GM21723 (cell line): ENCODE measurements around the gene GLRA1.

ENCODE experiments used
- ATAC-seq: cut with Tn5 transposase; IDR thresholded peaks from one replicate; pipeline ENCODE4 v1.9.1; 2021; ENCODE audit warnings: mild to moderate bottlenecking, moderate library complexity; ENCODE audit not compliant: unreplicated experiment

The GLRA1 gene

DNA sequence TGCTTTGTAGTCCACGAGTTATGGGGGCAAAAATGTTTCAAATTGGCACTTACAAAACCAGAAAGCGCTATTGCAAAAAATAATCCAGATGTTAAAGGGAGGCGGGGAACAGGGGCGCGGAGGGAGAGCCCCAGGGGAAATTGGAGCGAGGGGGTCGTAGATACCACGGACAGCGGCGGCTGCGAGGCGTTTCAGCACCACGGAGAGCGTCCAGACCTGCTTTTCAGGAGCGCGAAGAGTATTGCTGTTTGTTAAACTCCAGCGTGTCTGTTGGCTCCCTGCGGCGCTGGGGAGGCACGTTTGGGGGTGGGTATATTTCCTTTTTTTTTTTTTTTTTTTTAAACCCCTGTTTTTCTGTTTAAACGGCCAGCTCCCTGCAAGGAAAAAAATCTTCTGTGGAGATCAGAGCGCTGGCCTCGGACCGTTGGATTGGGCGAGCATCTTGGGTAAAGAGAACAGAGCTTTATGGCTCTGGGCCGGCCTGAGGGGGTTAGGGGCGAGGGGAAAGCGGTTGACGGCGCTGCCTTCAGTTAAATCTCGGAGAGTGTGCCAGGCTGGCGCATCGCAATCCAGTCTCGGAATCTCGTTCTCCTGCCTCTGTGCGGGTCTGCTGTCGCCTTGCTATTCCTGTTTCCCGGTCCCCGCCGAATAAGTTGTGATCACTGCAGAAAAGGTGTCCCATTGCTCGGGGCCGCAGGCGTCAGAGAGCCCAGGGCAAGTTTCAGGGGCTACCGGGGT is at the start of gene GLRA1:
Gene GLRA1 (minus strand): TSS at position 288 of the 738 bp plus-strand sequence. CDS start 302 bp downstream, outside the sequence.
- no peak for ATAC-seq

DNA sequence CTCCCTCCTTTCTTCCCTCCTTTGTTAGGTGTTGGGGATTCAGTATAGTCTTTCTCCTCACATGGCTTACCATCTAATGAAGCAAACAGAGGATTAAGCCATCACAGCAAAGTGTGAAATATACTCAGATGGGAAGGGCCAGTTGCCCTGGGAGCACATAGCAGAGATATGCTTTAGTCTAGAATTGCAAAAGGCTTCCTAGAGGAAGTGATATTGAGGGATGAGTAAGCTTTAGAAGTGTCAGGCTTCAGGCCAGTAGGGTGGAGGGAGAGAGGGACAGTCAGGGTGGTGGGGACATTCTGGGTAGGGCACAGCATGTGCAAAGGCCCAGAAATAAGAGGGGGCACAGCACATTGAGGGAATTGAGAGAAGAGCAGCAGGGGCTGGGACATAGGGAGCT is 46.2 kb upstream of the GLRA1 start:
- no peak for ATAC-seq

DNA sequence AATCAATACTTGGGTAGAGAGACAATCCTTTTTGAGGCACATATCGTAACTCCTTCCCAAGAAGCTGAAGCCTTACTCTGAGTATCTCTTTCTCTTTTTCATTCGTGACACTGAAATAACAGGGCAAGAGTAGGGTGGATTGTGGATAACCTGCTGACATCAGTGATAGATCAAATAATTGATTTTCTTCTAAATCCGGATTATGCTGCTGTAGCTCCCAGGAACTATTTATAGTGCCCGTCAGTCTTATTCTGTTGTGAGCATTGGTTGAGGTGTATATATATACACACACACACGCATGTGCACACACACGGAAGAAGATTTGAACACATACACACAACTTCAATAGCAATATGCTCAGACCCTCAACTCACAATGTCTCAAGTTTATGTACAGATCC is 43.2 kb upstream of the GLRA1 start:
- ATAC-seq = no peak

DNA sequence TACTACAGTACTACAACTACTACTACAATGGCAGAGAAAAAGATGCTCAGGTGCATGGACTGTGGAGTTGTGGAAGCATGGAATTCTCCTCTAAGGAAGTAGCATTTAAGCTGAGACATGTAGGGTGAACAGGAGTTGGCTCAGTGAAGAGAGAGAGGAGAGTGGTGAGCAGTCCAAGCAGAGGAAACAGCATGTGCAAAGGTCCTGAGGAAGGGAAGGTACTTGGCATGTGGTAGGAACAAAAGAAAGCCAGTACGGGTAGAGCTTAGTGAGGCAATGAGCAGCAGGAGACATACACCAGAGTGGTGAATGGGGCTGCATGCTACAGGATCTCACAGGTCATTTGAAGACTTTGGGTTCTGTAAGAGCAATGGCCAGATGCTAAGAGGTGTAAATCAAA is 41.4 kb upstream of the GLRA1 start:
- ATAC-seq = no peak

DNA sequence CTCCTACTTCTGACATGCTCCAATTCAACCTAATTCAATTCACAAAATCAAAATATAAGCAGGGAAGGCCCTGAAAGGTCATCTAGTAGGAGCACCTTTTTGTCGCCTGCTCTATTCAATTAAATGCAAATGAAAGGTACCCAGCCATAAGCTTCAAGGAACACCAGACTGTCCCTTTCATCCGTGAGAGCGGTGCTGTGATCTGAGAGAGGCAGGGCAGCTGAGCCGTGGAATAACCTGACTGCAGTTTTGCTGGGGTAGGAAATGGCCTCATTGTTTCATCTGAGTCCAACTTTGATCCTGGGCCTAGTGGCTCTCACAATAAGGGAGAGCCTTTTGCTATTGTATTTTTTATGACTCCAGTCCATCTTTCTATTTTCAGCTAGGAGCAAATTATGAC is 39.8 kb upstream of the GLRA1 start:
- ATAC-seq = no peak

DNA sequence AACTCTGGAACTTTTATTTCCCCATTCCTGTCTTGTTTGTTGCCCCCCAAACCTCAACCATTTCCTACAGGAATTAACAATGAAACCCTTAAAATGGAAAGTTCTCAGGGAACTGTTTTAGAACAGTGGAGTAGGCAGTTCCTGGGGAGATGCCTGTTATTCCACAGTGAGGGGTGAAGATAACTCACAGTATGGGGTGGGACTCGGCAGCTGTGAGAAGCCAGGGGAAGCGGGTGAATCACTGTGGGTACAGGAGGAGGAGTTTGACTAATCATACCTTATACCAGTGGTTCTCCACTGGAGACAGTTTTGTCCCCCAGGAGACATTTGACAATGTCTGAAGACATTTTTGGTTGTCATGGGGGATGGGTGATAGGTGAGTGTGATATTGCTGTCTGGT is 36.9 kb upstream of the GLRA1 start:
- ATAC-seq = no peak

DNA sequence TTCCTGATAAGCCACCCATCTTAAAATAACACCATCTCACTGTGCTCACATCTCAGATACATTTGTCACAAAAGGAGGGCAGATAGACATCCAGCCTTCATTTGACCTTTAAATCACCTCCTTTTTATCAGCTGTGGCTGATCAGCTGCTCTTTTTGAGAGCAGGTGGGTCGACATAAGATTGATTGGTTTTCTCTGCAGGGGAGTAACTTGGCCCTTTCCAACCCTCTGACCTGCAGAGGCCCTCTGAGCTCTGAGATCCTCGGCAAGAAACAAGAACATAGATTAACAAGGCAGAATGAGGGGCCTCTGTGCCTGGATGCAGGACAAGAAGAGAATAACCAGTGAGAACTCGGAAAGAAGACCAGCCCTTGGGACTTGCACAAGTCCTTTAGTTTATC is 33.5 kb upstream of the GLRA1 start:
- ATAC-seq = no peak

DNA sequence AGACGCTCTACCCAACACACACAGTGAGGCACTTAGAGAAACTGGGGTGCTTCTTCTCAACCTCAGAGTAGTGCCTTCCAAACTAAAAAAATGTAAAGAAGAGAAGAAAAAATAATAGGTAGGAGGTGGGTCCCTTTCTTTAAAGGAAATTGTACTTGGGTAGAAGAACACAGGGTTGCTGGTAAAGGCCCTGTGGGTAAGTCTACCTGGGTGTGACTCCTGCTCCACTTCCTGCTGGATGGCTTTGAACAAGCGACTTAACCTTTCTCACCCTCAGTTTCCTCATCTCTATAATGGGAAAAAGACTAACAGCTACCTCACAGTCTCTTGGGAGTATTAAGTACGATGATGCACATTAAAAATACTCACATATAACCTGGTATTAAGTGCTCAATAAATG is 32.1 kb upstream of the GLRA1 start:
- ATAC-seq = no peak

DNA sequence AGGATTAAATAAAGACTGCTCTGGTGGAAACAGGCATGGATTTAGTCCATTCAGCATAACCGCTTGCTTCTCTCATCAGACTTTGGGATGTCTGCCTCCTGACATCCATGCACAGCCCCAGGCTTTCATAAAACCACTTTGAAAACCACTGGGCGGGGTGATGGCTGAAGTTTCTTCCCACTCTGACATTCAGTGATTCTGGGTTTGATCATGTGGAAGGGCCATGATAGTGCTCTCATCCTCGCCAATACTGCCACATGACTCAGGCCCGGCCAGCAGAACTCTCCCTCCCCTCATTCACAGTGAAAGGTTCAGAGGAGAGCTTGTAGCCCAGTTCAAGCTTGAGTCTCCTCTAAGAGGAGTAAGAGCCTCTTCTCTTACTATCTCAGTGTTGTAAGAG is 29.6 kb upstream of the GLRA1 start:
- ATAC-seq = no peak

DNA sequence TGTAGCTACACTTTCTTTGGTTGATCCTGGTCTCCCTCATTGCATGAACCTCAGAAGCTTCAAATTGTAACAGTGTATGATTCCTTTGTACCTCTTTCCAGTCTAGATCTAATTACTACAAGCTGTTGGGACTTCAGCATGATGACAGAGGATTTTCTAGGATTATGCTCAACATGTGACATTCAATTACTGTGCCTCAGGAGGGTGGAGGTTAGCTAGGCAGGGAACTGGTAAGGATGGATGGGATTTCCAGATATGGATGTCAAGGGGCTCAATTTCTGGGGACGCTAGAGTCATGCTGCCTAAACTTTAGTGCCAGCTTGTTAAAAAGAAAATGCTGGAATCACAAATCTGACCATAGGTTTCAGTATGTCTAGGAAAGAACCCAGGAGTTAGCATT is 29.2 kb upstream of the GLRA1 start:
- no peak for ATAC-seq

DNA sequence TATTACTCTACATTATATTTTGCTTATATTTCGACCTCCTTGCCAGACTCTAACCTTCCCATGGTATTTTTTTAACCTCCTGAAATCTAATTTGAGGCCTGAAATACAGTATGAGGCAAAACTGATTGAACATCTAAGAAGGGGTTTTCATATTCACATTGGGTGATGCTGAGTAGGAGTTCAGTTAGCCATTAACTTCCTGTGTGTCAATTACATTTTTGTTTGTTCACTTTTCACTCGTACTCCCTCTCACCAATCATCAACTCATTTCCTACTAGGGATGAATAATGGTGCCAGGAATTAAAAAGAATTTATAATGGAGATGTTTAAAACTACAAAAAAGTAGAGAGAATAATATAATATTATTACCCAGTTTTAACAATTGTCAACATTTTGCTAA is 27.6 kb upstream of the GLRA1 start:
- no peak for ATAC-seq

DNA sequence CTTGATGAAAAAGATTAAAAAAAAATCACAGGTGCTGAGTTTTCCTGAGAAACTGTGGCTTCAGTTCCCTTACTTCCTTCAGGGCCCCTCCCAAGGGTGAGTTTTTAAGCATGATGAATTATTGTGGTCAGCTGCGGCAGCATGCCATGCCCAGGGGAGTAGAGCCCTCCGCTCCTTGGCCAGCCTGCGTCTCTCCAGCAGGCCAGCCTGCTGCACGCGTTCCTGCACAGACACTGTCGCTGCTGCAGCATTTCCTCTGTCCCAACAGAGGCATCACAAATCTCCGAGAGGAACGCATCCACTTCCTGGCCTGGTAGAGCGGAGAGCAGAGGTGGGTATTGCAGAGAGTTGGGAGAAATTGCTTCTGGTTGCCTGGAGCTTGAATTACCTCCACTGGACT is 26.1 kb upstream of the GLRA1 start:
- no peak for ATAC-seq

DNA sequence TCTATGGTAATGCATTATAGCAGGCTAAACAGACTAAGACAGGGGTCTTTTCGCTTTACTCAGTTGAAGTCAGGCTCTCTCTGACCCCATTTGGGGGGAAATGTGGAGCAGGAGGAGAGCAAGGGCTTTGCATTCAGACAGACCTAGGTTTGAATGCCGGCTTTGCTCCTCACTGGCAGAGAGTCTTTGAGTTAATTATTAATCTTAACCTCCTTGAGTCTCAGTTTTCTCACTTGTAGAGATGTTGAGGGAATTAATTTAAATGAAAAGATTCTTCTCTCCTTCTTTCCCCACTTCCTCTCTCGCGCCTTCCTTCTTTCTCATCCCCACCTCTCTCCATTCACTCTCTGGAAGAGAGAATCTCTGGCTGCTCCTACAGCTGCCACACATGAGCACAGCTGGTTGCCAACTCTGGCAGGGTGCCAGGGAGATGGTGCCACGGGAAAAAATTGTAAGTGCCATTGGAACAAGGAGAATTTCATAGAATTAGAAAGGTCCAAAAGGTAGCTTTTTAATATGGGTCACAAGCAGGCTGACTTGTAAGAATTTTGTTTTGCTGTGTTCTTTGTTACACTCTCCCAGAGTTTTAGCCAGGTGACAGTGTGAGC is 25.2 kb upstream of the GLRA1 start:
- no peak for ATAC-seq

DNA sequence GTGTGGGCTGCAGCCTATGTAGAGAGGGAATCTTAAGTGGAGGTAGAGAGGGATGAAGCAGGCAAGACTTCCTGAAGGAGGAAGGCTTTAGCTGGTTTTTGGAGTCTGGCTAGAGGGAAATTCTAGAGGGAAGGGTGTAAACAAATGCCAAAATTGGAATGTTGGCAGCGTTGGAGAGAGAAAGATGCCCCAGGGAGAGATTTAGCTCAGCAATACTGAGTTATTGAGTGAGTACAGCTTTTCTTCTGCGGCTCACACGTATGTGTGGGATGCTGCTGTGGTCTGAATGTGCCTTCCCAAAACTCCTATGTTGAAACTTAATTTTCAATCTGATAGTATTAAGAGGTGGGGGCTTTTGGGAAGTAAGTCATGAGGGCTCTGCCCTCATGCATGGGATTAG is 24.5 kb upstream of the GLRA1 start:
- ATAC-seq = no peak

DNA sequence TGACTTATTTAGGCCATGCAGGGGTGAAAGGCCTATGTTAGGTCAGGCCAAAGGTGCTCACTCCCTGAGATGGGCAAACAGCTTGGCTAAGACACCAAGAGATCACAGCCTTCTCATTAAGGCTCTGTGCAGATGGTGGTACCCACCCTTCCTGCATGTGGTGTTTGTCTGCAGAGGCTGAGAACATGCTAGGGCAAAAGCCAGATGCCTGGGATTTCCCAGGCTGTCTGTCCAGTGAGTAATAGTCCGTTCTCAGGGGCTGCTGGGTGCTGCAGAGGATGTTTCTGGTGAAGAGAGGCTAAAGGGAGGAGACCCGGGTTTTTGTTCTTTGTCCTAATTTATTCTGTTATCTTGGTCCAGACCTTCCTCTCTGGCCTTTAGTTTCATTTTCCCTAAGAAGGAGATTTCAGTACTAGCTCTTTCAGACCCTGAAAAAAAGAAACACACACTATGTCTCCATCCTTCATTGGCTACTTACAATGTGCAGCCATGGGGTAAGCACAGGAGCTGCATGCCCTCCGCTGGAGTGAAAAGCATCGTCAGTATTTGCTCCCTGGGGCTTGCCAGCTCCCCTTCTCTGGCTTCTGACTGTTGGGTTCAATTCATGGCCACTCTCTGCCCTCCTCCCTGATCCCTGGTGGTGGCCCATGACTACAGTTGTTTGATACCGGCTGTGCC is 23.4 kb upstream of the GLRA1 start:
- no peak for ATAC-seq

DNA sequence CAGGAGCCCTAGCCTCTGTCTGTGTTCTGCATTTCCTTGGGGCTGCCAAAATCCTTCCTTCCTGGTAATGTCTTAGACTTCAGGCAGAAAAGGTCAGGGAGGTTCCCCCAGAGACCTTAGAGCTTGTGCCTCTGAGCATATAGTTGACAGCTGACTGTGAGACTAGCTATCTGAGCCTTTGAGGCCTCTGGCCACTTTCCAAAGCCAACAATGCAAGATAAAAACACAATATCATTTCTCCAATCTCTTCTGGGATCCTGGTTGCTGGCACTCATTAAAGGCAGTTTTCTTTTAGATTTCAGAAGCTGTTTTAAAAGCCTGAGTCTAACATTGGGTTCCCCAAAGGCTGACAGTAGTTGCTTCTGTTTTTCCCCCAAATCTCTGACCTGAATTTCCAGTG is 13.2 kb upstream of the GLRA1 start:
- no peak for ATAC-seq

DNA sequence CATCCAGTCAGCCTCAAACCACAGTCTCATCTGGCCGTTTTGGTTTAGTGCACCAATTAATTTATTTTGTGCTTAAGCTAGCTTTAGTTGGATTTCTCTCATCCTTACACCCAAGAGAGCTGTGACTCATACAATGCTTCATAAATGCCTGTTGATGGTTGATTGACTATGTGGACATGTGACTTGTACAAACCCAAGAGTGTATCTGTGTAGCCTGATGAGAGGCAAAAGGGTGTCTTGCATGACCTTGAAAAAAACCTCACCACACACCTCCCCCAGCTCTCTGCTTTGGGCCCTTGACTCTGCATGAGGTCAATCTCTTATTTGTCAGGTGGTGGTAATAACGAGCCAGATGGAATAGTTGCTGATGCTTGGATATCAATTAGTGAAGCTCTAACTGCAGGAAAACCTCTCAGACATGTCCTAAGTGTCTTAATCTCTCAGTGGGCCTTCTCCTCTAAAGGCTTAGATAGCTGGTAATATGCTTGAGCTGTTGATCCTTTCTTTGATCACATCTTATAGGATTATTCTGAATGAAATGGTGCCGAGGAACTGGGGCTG is 10.6 kb upstream of the GLRA1 start:
- no peak for ATAC-seq

DNA sequence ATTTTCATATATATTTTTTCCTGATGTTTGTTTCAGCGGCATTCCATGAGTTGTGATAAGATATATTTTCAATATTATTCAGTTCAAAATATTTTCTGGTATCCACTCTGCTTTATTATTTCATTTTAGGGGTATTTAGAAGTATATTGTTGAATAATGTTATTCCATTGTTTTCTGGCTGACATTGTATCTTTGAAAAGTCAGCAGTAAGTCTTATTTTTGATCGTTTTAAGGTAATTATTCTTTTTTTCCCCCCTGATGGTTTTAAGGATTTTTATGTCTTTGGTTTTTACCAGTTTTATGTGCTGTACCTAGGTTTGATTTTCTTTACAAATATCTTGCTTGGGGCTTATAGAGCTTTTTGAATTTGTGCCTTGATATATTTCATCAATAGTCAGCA is 6.6 kb upstream of the GLRA1 start:
- no peak for ATAC-seq

DNA sequence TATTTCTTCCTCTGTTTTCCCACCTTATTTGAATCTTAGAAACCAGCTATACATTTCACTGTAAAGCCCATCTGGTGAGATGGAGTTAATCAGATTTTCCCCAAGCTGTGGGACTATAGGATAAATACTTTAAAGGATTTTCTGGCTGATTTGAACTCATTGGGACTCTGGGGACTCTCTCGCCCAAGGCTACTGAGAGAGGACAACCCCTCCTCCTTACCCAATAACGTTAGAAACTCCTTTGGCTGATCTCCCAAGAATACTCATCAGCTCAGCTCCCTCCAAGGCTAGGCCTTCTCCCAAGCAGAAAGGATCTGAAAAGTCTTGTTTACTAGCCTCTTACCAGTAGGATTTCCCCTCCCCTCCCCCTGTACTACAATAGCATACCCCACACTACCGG is 1.5 kb upstream of the GLRA1 start:
- no peak for ATAC-seq

DNA sequence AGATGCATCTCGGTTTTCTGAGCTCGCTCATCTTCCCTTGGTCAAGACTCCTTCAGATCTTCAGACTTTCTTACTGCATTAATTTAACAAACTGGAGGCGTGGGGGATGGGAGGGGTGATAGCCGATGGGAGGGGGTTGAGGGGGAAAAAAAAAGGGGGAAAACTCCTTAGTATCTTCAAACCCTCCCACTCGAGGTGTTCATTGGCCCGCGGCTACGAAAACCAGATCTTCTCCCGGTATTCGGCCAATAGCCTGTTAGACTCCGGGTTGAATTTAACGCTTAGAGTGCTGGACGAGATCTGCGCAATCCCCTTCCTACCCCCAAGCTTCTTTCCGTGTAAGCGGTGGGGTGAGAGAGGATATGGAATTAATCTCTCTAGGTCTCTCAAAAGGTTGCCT is 689 bp upstream of the GLRA1 start:
- no peak for ATAC-seq

DNA sequence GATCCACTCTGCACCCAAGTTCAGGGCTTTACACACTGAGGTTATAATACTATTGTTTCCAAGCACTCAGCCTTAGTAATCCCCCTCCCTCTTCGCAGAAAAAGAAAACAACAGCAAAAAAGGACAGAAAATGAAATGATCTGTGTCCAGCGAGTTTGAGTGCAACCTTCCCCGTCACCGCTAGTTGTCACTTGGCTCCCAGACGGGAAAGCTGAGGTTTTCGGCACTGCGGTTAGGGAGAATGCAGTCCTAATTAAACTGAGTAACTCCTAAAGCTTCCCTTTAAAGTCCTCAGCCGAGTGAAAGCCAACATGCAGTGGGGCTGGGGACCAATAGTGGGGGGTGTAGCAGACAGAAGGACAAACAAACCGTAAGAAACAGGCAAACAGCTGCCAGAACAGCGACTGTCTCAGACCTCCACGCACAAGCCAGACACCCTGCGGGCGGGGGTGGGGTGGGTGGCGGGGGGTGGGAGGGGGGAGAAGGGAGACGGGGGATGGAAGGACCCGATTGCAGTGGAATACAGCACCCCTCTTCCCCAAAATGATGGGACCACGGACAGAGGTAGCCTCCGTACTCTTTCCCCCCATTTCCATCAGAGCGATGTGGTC is 680 bp downstream of the GLRA1 start:
- ATAC-seq = no peak

DNA sequence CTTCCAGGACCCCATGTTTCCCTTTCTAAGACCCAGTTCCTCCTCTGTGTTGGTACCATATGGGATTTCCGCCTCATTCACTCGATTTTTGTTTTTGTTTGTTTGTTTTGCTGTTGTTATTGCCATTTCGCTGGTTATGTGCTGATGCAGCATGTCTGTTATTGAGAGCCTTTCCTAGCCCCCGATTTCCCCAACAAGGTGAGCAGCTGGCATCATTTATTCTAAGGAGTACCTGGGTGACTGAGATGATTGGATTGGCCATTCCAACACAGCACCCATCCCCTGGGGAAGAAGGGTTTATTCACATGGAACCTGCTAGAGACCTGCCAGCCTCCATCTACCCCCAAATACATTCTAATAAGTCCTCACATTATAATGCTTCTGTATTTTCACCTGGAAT is 2.7 kb downstream of the GLRA1 start:
- no peak for ATAC-seq
